SK-N-SH treated with all-trans-retinoic acid at 6 μM for 48 hours (cell line): ENCODE data around the gene CCR7.
"Not testable (repeated sequence)": the region's sequence is repeated elsewhere in the genome, so short reads cannot be mapped to it uniquely, and the experiment has no call there.

Experiments used
- ATAC-seq: fragments of 200-7000 bp; cut with Tn5 transposase; 3 replicates; pipeline ENCODE4 v1.9.1; 2020; ENCODE audit warnings: mild to moderate bottlenecking, moderate library complexity
- BACH2 ChIP-seq: fragments of 250-450 bp; sonication (Bioruptor Pico); IDR thresholded peaks from 2 replicates; pipeline ENCODE4 v1.9.0; 2021; ENCODE audit warnings: mild to moderate bottlenecking, borderline replicate concordance
- CSDC2 ChIP-seq: fragments of 250-450 bp; sonication (Bioruptor Pico); IDR thresholded peaks from 2 replicates; pipeline ENCODE4 v1.5.0; 2020; ENCODE audit warnings: mild to moderate bottlenecking, moderate library complexity
- ISL1 ChIP-seq: fragments of 250-450 bp; sonication (Bioruptor Pico); IDR thresholded peaks from 2 replicates; pipeline ENCODE4 v2.1.2; 2022; ENCODE audit warnings: mild to moderate bottlenecking, moderate library complexity
- PPARA ChIP-seq: fragments of 250-450 bp; sonication (Bioruptor Pico); IDR thresholded peaks from 2 replicates; pipeline ENCODE4 v1.5.0; 2020; ENCODE audit warnings: mild to moderate bottlenecking, borderline replicate concordance
- RARB ChIP-seq: fragments of 250-450 bp; sonication (Bioruptor Pico); IDR thresholded peaks from 2 replicates; pipeline ENCODE4 v1.8.0; 2021; ENCODE audit warnings: mild to moderate bottlenecking, moderate library complexity
- SNAI2 ChIP-seq: fragments of 250-450 bp; sonication (Bioruptor Pico); IDR thresholded peaks from 2 replicates; pipeline ENCODE4 v1.5.0; 2020; ENCODE audit warnings: mild to moderate bottlenecking, moderate library complexity
- TCF4 ChIP-seq: fragments of 250-450 bp; sonication (Bioruptor Pico); IDR thresholded peaks from 2 replicates; pipeline ENCODE4 v1.8.0; 2021; ENCODE audit warnings: mild to moderate bottlenecking, moderate library complexity, borderline replicate concordance
- TOX ChIP-seq: fragments of 250-450 bp; sonication (Bioruptor Pico); IDR thresholded peaks from 2 replicates; pipeline ENCODE4 v1.8.0; 2021; ENCODE audit warnings: mild to moderate bottlenecking, moderate library complexity, borderline replicate concordance
- ZC3H10 ChIP-seq: fragments of 250-450 bp; sonication (Bioruptor Pico); IDR thresholded peaks from 2 replicates; pipeline ENCODE4 v1.5.1; 2021; ENCODE audit warnings: mild to moderate bottlenecking, moderate library complexity
- ZFP3 ChIP-seq: fragments of 250-450 bp; sonication (Bioruptor Pico); IDR thresholded peaks from 2 replicates; pipeline ENCODE4 v1.5.0; 2020; ENCODE audit warnings: mild to moderate bottlenecking, moderate library complexity
- ZFP30 ChIP-seq: fragments of 450-650 bp; formaldehyde crosslinking; IDR thresholded peaks from 2 replicates; pipeline ENCODE4 v1.5.0; 2022; ENCODE audit warnings: mild to moderate bottlenecking, moderate library complexity
- ZNF565 ChIP-seq: fragments of 450-650 bp; formaldehyde crosslinking; conservative IDR thresholded peaks from 2 replicates; pipeline ENCODE4 v1.5.0; 2020; ENCODE audit warnings: low read depth, mild to moderate bottlenecking, moderate library complexity
- ZNF8 ChIP-seq: fragments of 450-650 bp; formaldehyde crosslinking; IDR thresholded peaks from 2 replicates; pipeline ENCODE4 v1.5.0; 2020; ENCODE audit warnings: mild to moderate bottlenecking, moderate library complexity
- TF ChIP-seq, protein P1 (sequence below): fragments of 250-450 bp; sonication (Bioruptor Pico); IDR thresholded peaks from 2 replicates; pipeline ENCODE4 v1.8.0; 2020; ENCODE audit warnings: mild to moderate bottlenecking, moderate library complexity, borderline replicate concordance
- TF ChIP-seq, protein P2 (sequence below): fragments of 250-450 bp; sonication (Bioruptor Pico); IDR thresholded peaks from 2 replicates; pipeline ENCODE4 v1.5.1; 2020; ENCODE audit warnings: low read depth, mild to moderate bottlenecking, moderate library complexity
- TF ChIP-seq, protein P3 (sequence below): fragments of 250-450 bp; sonication (Bioruptor Pico); IDR thresholded peaks from 2 replicates; pipeline ENCODE4 v1.5.0; 2020; ENCODE audit warnings: mild to moderate bottlenecking, moderate library complexity
- TF ChIP-seq, protein P4 (sequence below): fragments of 250-450 bp; sonication (Bioruptor Pico); IDR thresholded peaks from 2 replicates; pipeline ENCODE4 v1.5.1; 2021; ENCODE audit warnings: mild to moderate bottlenecking, moderate library complexity

Gene CCR7

DNA sequence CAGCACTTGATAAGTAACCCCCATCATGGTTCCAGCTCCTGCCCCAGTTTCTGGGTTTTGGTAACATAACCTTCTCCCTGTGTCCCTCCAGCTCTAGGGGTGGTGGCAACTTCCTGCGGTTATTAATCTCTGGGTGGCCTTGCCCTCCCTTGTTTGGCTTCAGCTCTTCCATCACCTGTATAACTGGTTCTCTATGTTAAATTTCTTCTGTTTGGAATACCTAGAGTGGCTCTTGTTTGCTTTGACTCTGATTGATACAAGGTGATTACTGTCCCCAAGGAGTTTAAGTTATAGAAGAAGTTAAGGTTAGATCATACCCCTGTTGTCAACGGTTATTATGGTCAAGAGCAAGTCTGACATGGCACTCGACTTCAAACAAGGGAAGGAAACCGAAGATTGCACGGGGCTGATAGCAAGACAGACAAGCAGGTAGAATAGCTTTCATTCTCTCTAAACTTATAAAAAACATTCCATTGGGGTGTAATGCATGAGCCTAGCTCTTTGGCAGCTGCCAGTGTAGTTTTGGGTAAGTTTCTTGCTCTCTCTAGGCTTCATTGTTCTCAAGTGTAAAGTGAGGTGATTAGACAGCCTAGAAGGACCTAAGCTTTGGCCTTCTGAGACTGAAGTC, 11.0 kb upstream of the CCR7 start:
- TF ChIP-seq, protein P1, sequence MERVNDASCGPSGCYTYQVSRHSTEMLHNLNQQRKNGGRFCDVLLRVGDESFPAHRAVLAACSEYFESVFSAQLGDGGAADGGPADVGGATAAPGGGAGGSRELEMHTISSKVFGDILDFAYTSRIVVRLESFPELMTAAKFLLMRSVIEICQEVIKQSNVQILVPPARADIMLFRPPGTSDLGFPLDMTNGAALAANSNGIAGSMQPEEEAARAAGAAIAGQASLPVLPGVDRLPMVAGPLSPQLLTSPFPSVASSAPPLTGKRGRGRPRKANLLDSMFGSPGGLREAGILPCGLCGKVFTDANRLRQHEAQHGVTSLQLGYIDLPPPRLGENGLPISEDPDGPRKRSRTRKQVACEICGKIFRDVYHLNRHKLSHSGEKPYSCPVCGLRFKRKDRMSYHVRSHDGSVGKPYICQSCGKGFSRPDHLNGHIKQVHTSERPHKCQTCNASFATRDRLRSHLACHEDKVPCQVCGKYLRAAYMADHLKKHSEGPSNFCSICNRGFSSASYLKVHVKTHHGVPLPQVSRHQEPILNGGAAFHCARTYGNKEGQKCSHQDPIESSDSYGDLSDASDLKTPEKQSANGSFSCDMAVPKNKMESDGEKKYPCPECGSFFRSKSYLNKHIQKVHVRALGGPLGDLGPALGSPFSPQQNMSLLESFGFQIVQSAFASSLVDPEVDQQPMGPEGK (CRISPR knock-in tag): no peak
- no peak for TF ChIP-seq ZC3H10
- TF ChIP-seq BACH2 (CRISPR knock-in tag): no peak
- no peak for TF ChIP-seq CSDC2 (CRISPR knock-in tag)
- no peak for ATAC-seq

DNA sequence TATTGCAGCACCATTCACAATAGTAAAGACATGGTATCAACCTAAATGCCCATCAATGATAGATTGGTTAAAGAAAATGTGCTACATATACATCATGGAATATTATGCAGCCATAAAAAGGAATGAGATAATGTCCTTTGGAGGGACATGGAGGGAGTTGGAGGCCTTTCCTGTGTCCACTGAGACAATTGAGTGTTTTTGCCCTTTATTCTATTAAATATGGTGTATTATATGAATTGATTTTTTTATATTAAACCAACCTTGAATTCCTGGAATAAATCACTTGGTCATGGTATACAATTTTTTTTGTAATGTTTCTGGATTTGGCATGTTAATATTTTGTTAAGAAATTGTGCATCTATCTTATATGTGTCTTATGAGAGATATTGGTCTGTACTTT, 9.0 kb upstream of the CCR7 start:
- TF ChIP-seq ZFP30: no peak
- TF ChIP-seq ZNF565 (CRISPR knock-in tag): no peak
- TF ChIP-seq, protein P1 (CRISPR knock-in tag): no peak
- TF ChIP-seq ZNF8 (CRISPR knock-in tag): no peak
- TF ChIP-seq, protein P2, sequence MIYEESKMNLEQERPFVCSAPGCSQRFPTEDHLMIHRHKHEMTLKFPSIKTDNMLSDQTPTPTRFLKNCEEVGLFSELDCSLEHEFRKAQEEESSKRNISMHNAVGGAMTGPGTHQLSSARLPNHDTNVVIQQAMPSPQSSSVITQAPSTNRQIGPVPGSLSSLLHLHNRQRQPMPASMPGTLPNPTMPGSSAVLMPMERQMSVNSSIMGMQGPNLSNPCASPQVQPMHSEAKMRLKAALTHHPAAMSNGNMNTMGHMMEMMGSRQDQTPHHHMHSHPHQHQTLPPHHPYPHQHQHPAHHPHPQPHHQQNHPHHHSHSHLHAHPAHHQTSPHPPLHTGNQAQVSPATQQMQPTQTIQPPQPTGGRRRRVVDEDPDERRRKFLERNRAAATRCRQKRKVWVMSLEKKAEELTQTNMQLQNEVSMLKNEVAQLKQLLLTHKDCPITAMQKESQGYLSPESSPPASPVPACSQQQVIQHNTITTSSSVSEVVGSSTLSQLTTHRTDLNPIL (CRISPR knock-in tag): no peak
- no peak for TF ChIP-seq ZFP3
- TF ChIP-seq TOX (CRISPR knock-in tag): no peak
- TF ChIP-seq ZC3H10: no peak
- TF ChIP-seq, protein P3, sequence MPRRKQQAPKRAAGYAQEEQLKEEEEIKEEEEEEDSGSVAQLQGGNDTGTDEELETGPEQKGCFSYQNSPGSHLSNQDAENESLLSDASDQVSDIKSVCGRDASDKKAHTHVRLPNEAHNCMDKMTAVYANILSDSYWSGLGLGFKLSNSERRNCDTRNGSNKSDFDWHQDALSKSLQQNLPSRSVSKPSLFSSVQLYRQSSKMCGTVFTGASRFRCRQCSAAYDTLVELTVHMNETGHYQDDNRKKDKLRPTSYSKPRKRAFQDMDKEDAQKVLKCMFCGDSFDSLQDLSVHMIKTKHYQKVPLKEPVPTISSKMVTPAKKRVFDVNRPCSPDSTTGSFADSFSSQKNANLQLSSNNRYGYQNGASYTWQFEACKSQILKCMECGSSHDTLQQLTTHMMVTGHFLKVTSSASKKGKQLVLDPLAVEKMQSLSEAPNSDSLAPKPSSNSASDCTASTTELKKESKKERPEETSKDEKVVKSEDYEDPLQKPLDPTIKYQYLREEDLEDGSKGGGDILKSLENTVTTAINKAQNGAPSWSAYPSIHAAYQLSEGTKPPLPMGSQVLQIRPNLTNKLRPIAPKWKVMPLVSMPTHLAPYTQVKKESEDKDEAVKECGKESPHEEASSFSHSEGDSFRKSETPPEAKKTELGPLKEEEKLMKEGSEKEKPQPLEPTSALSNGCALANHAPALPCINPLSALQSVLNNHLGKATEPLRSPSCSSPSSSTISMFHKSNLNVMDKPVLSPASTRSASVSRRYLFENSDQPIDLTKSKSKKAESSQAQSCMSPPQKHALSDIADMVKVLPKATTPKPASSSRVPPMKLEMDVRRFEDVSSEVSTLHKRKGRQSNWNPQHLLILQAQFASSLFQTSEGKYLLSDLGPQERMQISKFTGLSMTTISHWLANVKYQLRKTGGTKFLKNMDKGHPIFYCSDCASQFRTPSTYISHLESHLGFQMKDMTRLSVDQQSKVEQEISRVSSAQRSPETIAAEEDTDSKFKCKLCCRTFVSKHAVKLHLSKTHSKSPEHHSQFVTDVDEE: no peak
- no peak for TF ChIP-seq TCF4 (CRISPR knock-in tag)
- TF ChIP-seq PPARA (CRISPR knock-in tag): no peak
- TF ChIP-seq CSDC2 (CRISPR knock-in tag): no peak
- no peak for TF ChIP-seq ISL1 (CRISPR knock-in tag)
- no peak for ATAC-seq

DNA sequence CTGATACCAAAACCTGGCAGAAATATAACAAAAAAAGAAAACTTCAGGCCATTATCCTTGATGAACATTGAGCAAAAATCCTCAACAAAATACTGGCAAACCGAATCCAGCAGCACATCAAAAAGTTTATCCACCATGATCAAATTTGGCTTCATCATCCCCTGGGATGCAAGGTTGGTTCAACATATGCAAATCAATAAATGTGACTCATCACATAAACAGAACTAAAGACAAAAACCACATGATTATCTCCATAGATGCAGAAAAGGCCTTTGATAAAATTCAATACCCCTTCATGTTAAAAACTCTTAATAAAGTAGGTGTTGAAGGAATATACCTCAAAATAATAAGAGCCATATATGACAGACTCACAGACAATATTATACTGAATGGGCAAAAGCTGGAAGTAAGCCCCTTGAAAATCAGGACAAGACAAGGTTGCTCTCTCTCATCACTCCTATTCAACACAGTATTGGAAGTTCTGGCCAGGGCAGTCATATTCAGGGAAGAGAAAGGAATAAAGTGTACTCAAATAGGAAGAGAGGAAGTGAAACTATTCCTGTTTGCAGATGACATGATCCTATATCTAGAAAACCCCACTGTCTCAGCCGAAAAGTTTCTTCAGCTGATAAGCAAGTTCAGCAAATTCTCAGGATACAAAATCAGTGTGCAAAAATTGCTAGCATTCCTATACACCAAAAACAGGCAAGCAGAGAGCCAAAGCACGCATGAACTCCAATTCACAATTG, 7.1 kb upstream of the CCR7 start:
- ATAC-seq: not testable (repeated sequence)

DNA sequence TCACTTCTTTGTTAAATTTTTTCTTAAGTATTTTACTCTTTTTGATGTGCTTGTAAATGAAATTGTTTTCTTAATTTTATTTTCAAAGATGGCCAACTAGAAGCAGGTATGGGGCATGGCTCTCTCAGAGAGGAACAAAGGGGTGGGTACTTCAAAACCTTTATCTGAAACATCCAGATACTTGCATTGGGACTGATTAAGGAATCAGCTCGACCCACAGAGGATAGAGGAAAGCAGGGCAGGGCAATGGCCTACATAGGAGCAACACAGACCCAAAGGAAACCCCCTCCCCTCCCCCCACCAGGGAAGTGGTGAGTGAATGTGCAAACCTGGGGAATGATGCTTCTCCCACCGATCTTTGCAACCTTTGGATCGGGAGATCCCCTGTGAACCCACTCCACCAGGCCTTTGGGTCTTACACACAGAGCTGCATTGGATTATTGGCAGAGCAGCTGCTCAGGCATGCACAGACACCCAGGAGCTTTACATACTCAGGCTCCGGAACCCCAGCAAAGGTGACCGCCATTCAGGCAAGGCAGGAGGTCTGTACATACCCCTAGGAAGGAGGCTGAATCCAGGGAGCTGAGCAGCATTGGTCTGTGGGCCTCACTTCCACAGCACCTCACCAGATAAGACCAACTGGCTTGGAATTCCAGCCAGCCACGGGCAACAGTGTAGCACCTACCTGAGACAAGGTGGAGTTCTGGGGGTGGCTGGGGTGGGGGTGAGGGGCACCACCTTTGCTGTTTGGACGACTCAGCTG, 3.0 kb upstream of the CCR7 start:
- ATAC-seq: no peak
- TF ChIP-seq BACH2 (CRISPR knock-in tag) (no peak), ZFP30 (no peak), ISL1 (CRISPR knock-in tag) (no peak), SNAI2 (CRISPR knock-in tag) (no peak), RARB (CRISPR knock-in tag) (no peak), ZNF565 (CRISPR knock-in tag) (no peak), CSDC2 (CRISPR knock-in tag) (no peak), TOX (CRISPR knock-in tag) (no peak), ZC3H10 (no peak)
- TF ChIP-seq, protein P3: no peak
- TF ChIP-seq, protein P4, sequence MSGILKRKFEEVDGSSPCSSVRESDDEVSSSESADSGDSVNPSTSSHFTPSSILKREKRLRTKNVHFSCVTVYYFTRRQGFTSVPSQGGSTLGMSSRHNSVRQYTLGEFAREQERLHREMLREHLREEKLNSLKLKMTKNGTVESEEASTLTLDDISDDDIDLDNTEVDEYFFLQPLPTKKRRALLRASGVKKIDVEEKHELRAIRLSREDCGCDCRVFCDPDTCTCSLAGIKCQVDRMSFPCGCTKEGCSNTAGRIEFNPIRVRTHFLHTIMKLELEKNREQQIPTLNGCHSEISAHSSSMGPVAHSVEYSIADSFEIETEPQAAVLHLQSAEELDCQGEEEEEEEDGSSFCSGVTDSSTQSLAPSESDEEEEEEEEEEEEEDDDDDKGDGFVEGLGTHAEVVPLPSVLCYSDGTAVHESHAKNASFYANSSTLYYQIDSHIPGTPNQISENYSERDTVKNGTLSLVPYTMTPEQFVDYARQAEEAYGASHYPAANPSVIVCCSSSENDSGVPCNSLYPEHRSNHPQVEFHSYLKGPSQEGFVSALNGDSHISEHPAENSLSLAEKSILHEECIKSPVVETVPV (CRISPR knock-in tag): no peak
